ENCODE measurements around the gene SPOCD1.

DNA sequence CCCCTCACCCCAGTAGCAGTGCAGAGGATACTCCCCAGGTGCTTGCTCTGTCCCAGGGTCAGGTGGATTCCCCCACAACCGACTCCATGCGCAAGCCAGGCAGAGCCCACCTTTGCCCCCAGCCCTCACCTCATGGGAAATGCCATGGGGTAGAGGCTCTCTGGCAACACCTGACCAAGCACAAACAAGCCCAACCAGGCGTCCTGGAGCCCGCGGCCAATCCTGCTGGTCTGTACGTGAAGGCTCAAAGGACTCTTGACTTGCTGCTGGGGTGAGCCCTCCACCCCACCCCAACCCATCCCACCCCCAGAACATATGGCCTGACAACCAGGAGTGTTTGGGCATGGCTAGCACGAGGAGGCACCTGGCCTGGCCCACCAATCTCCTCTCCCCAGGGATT lies 53.5 kb downstream of the SPOCD1 start:
- TF ChIP-seq ZFX (IDR thresholded peaks at IDR 0.05; ENCODE audit: borderline replicate concordance): no peak
- TF ChIP-seq, protein P1, sequence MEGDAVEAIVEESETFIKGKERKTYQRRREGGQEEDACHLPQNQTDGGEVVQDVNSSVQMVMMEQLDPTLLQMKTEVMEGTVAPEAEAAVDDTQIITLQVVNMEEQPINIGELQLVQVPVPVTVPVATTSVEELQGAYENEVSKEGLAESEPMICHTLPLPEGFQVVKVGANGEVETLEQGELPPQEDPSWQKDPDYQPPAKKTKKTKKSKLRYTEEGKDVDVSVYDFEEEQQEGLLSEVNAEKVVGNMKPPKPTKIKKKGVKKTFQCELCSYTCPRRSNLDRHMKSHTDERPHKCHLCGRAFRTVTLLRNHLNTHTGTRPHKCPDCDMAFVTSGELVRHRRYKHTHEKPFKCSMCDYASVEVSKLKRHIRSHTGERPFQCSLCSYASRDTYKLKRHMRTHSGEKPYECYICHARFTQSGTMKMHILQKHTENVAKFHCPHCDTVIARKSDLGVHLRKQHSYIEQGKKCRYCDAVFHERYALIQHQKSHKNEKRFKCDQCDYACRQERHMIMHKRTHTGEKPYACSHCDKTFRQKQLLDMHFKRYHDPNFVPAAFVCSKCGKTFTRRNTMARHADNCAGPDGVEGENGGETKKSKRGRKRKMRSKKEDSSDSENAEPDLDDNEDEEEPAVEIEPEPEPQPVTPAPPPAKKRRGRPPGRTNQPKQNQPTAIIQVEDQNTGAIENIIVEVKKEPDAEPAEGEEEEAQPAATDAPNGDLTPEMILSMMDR (IDR thresholded peaks at IDR 0.05): no peak
